Measurements from ENCODE around the gene ZNF124.
"Not testable (repeated sequence)": the region's sequence is repeated elsewhere in the genome, so short reads cannot be mapped to it uniquely, and the experiment has no call there.

Gene ZNF124

GRCh38 chr1:247171875-247172563 lies at the start of gene ZNF124:
Gene ZNF124 (minus strand): TSS chr1:247172020. CDS start chr1:247171877, 143 bp downstream.
- DNase-seq = not testable (repeated sequence)

- DNase-seq = not testable (repeated sequence)
These were observed 48.5 kb upstream of the ZNF124 start for GRCh38 chr1:247220280-247220679.

- DNase-seq = no peak
These were observed 46.4 kb upstream of the ZNF124 start for GRCh38 chr1:247218121-247218651.

GRCh38 chr1:247216261-247216660 lies 44.4 kb upstream of the ZNF124 start:
- no peak for DNase-seq

- DNase-seq = no peak
These were observed 41.1 kb upstream of the ZNF124 start for GRCh38 chr1:247212627-247213617.

- no peak for DNase-seq
These were observed 40.2 kb upstream of the ZNF124 start for GRCh38 chr1:247212012-247212411.

GRCh38 chr1:247211339-247211738 lies 39.5 kb upstream of the ZNF124 start:
- DNase-seq = no peak

GRCh38 chr1:247210376-247211117 lies 38.7 kb upstream of the ZNF124 start:
- peak; percentile 98 for DNase-seq

- DNase-seq = no peak
These were observed 38.2 kb upstream of the ZNF124 start for GRCh38 chr1:247210062-247210375.

- peak; percentile 23 for DNase-seq
These were observed 37.6 kb upstream of the ZNF124 start for GRCh38 chr1:247209396-247209795.

GRCh38 chr1:247204177-247204647 lies 32.4 kb upstream of the ZNF124 start:
- DNase-seq = no peak

- DNase-seq = no peak
These were observed 27.0 kb upstream of the ZNF124 start for GRCh38 chr1:247198781-247199180.

- DNase-seq = no peak
These were observed 22.1 kb upstream of the ZNF124 start for GRCh38 chr1:247193958-247194357.

- DNase-seq = no peak
These were observed 18.4 kb upstream of the ZNF124 start for GRCh38 chr1:247189981-247190798.

- no peak for DNase-seq
These were observed 13.8 kb upstream of the ZNF124 start for GRCh38 chr1:247185667-247186066.

GRCh38 chr1:247184254-247184653 lies 12.4 kb upstream of the ZNF124 start:
- DNase-seq = no peak

- DNase-seq = no peak
These were observed 11.2 kb upstream of the ZNF124 start for GRCh38 chr1:247182994-247183393.

- no peak for DNase-seq
These were observed 8.8 kb upstream of the ZNF124 start for GRCh38 chr1:247180581-247180980.

- DNase-seq = no peak
These were observed 5.9 kb upstream of the ZNF124 start for GRCh38 chr1:247177755-247178154.

- DNase-seq = no peak
These were observed 3.6 kb upstream of the ZNF124 start for GRCh38 chr1:247175458-247175857.

GRCh38 chr1:247173431-247173830 lies 1.6 kb upstream of the ZNF124 start:
- DNase-seq = no peak

- DNase-seq = no peak
These were observed 1.2 kb upstream of the ZNF124 start for GRCh38 chr1:247172996-247173395.

Data from eye (tissue), 1 donor.